K562 (cell line): ENCODE measurements around the gene IGIP. TPM values are rescaled to one million over a fixed set of nuclear protein-coding genes. Genes with fewer than 3 reads are reported as not detected.

ENCODE experiments used
- CEBPG ChIP-seq, 3 experiments: fragments of 200-800 bp in 1 of 3; sonication (Bioruptor generic) in 1 of 3; sonication (generic) in 1 of 3; formaldehyde crosslinking in 1 of 3; IDR thresholded peaks in 2 of 3; conservative IDR thresholded peaks in 1 of 3; 2 replicates each; pipeline versions ENCODE4 v1.6.1 to v1.8.0; 2016 to 2022; ENCODE audit warnings: missing compliant biosample characterization in 2 of 3, missing genetic modification characterization in 2 of 3, mild to moderate bottlenecking in 1 of 3, missing genetic modification reagents in 1 of 3
- COPS2 ChIP-seq: fragments of 450-650 bp; conservative IDR thresholded peaks from 2 replicates; pipeline ENCODE4 v1.6.1; 2016; ENCODE audit warnings: mild to moderate bottlenecking, moderate library complexity
- EWSR1 ChIP-seq: fragments of 450-650 bp; IDR thresholded peaks from 2 replicates; pipeline ENCODE4 v1.6.1; 2018; ENCODE audit warnings: borderline replicate concordance, mild to moderate bottlenecking, low read depth, moderate library complexity; ENCODE audit not compliant: partially characterized antibody
- HLTF ChIP-seq: fragments of 450-650 bp; IDR thresholded peaks from 2 replicates; pipeline ENCODE4 v1.6.1; 2016
- ILF3 ChIP-seq: fragments of 450-650 bp; IDR thresholded peaks from 2 replicates; pipeline ENCODE4 v1.6.1; 2018; ENCODE audit warnings: antibody characterized with exemption, mild to moderate bottlenecking, moderate library complexity, borderline replicate concordance
- MYNN ChIP-seq, 2 experiments: sonication (generic); formaldehyde crosslinking in 1 of 2; IDR thresholded peaks; 2 replicates each; pipeline versions ENCODE4 v1.5.0 to v1.6.1; 2016 to 2020; ENCODE audit warnings: antibody characterized with exemption in 1 of 2, missing genetic modification reagents in 1 of 2
- SRSF3 ChIP-seq: fragments of 200-400 bp; formaldehyde crosslinking; IDR thresholded peaks from 2 replicates; pipeline ENCODE4 v1.6.1; 2016; ENCODE audit warnings: mild to moderate bottlenecking, low read length, moderate library complexity; ENCODE audit not compliant: insufficient read depth
- SRSF7 ChIP-seq: fragments of 200-400 bp; formaldehyde crosslinking; optimal IDR thresholded peaks from 2 replicates; pipeline ENCODE3; 2017; ENCODE audit warnings: mild to moderate bottlenecking, low read depth, low read length
- TAL1 ChIP-seq: fragments of 450-650 bp; IDR thresholded peaks from 2 replicates; pipeline ENCODE4 v1.6.1; 2016; ENCODE audit warnings: mild to moderate bottlenecking
- TCF3 ChIP-seq: sonication (generic); formaldehyde crosslinking; IDR thresholded peaks from 2 replicates; pipeline ENCODE4 v1.4.0; 2020; ENCODE audit warnings: mild to moderate bottlenecking, missing genetic modification reagents
- ZNF324 ChIP-seq: fragments of 250-450 bp; sonication (Bioruptor Pico); IDR thresholded peaks from 2 replicates; pipeline ENCODE4 v1.4.0; 2020; ENCODE audit warnings: mild to moderate bottlenecking
- ZNF75A ChIP-seq: fragments of 450-650 bp; formaldehyde crosslinking; IDR thresholded peaks from 2 replicates; pipeline ENCODE4 v1.4.0; 2020; ENCODE audit warnings: mild to moderate bottlenecking
- ZNF785 ChIP-seq: fragments of 250-450 bp; sonication (Bioruptor Pico); IDR thresholded peaks from 2 replicates; pipeline ENCODE4 v1.4.0; 2020; ENCODE audit warnings: mild to moderate bottlenecking
- polyA plus RNA-seq, 8 experiments: library from polyadenylated mRNA; depleted of rRNA in 4 of 8; stranded (reverse) in 5 of 8; unstranded in 3 of 8; fragments of >200 nt; fragmentation: Nextera tagmentation in 2 of 8; fragmentation: Illumina TruSeq in 1 of 8; extraction: Ambion mirVana in 2 of 8; extraction: Trizol in 1 of 8; gene quantifications; 2 replicates each; pipeline versions ENCODE4 v1.2.1 to v1.2.3, GENCODE V29; 2011 to 2014; ENCODE audit warnings: inconsistent platforms in 1 of 8, missing spikeins in 1 of 8
- total RNA-seq, 7 experiments: library from RNA; depleted of rRNA in 6 of 7; stranded (reverse); fragments of >200 nt in 6 of 7; fragmentation: Illumina TruSeq in 2 of 7; extraction: Trizol in 2 of 7; gene quantifications; 2 replicates each; pipeline versions ENCODE4 v1.2.1 to v1.2.3, GENCODE V29; 2011 to 2021; ENCODE audit warnings: low replicate concordance in 1 of 7
- TF ChIP-seq, protein P1 (sequence below), 2 experiments: fragments of 450-650 bp in 1 of 2; sonication (generic) in 1 of 2; formaldehyde crosslinking in 1 of 2; IDR thresholded peaks in 1 of 2; conservative IDR thresholded peaks in 1 of 2; 2 replicates each; pipeline versions ENCODE4 v1.6.1 to v1.8.1; 2016 to 2023; ENCODE audit warnings: mild to moderate bottlenecking in 2 of 2, moderate library complexity in 2 of 2, inconsistent platforms in 1 of 2, missing genetic modification reagents in 1 of 2

Gene IGIP
- total and polyA plus RNA-seq, 9 of the 15 experiments (the other 6 are each of a cell fraction or from before 2014, with no cell fraction given) = 0.52 to 1.6 (median 1.2) TPM

DNA sequence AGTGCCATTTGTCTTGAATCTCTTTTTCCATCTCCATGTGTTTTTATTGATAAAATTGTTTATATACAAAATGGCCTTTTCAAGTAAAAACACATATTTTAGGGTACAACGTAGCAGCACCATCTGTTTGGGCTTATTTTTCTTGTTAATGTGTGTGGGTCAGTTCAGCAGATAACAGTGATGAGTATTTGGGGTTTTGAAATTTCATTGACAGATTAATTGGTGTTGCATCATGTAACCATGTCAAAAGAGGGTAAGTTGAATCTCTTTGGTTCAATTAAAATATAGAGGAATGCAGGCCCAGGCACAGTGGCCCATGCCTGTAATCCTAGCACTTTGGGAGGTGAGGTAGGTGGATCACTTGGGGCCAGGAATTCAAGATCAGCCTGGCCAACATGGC, 31.9 kb upstream of the IGIP start (continued):
- TF ChIP-seq, protein P1, sequence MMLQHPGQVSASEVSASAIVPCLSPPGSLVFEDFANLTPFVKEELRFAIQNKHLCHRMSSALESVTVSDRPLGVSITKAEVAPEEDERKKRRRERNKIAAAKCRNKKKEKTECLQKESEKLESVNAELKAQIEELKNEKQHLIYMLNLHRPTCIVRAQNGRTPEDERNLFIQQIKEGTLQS (IDR thresholded peaks at IDR 0.05) = 0 out of 2 replicates have a peak, but pooled peaks have one; percentile 24
- TF ChIP-seq, protein P1 (CRISPR knock-in tag; conservative IDR thresholded peaks at IDR 0.05) = no peak
- TF ChIP-seq EWSR1 (no peak), ILF3 (no peak), COPS2 (no peak), SRSF7 (no peak), CEBPG (CRISPR knock-in tag; IDR thresholded peaks at IDR 0.05) (no peak), CEBPG (tag; conservative IDR thresholded peaks at IDR 0.05 in 1 of 2, IDR thresholded peaks at IDR 0.05 in 1 of 2) (peak in 1 of 2 experiments; percentile 74; a peak in 2 of 4 replicates), HLTF (no peak), ZNF324 (CRISPR knock-in tag) (no peak), MYNN (IDR thresholded peaks at IDR 0.05) (no peak), MYNN (CRISPR knock-in tag; IDR thresholded peaks at IDR 0.05) (no peak), ZNF785 (no peak), ZNF75A (no peak), TAL1 (peak; percentile 32; the same call in 1 of the 2 replicates), TCF3 (peak; percentile 25; the same call in 1 of the 2 replicates), SRSF3 (no peak)
